HFF-Myc (cell line): ENCODE measurements around the gene GALNT15.

ENCODE experiments used
- DNase-seq: peaks from one replicate; pipeline ENCODE4 v3.0.0-alpha.2; 2011; ENCODE audit warnings: low read depth; ENCODE audit errors: extremely low read depth
- H3K4me3 ChIP-seq: replicated peaks from 2 replicates; pipeline ENCODE4 v1.5.1; 2011; ENCODE audit warnings: low read depth, mild to moderate bottlenecking, control low read depth, low read length
- TF ChIP-seq, protein P1 (sequence below): IDR thresholded peaks from 2 replicates; pipeline ENCODE4 v1.5.1; 2012; ENCODE audit warnings: mild to moderate bottlenecking, low read depth, low read length, control low read depth; ENCODE audit errors: missing control alignments

GALNT15 gene

DNA sequence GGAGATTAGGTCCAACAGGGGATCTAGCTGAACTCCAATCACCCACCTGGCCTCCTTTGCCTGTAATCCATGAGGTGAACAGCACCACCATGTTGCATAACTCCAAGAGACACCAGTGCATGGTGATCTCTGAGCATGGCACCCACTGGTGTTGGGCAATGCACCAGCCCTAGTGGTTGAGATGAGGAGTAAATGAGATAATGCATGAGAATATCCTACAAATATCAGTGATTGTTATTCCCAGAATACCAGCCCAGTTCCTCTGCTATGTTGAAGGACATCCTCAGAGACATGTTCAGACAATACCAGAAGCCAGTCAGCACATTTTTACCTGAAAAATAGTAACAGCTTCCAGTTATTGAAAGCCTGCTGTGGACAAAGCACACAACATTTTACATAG lies 14.7 kb downstream of the GALNT15 start:
- DNase-seq = no peak
- TF ChIP-seq, protein P1, sequence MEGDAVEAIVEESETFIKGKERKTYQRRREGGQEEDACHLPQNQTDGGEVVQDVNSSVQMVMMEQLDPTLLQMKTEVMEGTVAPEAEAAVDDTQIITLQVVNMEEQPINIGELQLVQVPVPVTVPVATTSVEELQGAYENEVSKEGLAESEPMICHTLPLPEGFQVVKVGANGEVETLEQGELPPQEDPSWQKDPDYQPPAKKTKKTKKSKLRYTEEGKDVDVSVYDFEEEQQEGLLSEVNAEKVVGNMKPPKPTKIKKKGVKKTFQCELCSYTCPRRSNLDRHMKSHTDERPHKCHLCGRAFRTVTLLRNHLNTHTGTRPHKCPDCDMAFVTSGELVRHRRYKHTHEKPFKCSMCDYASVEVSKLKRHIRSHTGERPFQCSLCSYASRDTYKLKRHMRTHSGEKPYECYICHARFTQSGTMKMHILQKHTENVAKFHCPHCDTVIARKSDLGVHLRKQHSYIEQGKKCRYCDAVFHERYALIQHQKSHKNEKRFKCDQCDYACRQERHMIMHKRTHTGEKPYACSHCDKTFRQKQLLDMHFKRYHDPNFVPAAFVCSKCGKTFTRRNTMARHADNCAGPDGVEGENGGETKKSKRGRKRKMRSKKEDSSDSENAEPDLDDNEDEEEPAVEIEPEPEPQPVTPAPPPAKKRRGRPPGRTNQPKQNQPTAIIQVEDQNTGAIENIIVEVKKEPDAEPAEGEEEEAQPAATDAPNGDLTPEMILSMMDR = no peak
- H3K4me3 ChIP-seq = no peak overlapping the region

DNA sequence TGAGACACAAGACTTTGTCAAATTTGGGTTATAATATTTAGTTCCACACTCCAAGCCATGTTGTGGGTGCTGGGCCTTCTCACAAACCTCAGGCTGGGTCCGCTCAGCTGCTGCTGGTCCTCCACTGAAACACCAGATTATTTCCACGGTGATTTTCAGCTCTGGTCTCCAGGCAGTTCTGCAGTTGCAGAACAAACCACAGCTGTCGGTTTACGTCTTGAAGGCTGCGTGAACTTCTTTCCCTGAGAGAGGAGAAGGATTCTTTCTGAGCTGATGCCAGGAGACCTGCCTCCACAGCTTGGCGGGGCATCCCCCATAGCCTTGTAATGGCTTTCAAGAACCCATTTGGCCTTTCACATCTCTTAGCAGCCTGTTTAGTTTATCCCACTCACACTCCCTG lies 16.2 kb downstream of the GALNT15 start:
- no peak for DNase-seq
- H3K4me3 ChIP-seq = no peak overlapping the region
- TF ChIP-seq, protein P1 = no peak

DNA sequence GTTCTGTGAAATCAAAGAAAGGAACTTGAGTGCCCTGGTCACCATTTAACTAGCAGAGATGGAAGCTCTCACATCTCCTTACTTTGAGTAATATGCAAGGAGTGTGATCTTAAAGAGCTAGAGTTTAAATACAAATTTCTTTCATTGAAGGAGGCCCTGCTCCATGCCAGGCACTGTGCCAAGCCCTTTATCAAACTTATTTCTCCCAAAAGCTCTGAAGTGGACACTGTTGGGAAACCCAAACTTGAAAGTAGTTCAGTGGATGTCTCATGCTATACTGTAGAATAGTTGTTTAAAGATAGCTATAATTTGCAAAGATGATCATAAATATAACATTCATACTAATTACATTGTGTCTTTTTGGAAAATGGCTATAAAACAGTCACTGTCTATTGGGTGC lies 17.1 kb downstream of the GALNT15 start:
- TF ChIP-seq, protein P1 = no peak
- DNase-seq = no peak
- H3K4me3 ChIP-seq = no peak overlapping the region

DNA sequence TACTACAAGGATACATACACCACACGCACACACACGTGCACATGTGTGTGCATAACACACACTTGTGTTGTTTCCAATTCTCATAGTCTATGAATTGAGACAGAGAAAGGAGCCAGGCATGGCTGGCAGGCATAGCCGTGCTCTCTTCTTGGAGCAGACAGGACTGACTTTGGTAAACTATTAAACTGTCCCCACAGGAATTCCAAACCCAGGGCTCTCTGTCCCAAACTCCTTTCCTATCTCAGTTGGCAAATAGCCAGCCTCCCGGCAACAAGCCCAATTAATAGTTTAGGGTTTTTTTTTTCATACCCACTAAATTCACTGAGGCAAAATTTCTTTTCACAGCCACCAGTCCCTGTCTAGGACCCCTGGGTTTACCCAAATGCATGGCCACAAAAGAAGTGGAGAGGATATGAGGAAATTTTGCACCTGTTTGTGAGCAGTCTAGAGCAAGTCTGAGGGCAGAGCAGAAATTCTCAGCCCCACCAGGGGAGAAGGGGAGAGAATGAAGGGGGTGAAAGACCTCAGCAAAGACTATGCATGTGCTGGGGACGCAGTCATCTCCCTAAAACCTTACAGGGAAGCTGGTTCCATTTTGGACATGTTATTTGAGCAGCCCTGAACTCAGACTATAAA lies 17.8 kb downstream of the GALNT15 start:
- DNase-seq = no peak
- TF ChIP-seq, protein P1 = no peak
- H3K4me3 ChIP-seq = no peak overlapping the region

DNA sequence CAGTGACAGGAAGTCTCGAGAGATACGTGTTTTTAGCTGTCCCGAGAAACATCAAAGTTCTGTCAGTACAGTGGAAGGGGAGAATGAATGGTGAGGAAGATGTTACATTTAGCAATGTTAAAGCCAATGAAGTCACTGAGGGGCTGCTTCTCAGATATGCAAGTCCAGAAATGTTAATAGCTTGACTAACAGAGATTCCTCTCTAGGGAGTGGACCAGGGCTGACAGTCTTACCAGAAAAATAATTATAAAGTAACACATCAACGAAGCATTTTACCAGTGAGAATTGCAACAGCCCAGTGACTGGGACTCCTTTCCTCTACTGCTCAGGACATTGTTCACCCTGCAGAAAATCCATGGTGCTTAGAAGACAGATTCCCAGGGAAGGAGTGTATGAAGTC lies 23.9 kb downstream of the GALNT15 start:
- TF ChIP-seq, protein P1 = no peak
- DNase-seq = no peak
- no peak overlapping the region for H3K4me3 ChIP-seq

DNA sequence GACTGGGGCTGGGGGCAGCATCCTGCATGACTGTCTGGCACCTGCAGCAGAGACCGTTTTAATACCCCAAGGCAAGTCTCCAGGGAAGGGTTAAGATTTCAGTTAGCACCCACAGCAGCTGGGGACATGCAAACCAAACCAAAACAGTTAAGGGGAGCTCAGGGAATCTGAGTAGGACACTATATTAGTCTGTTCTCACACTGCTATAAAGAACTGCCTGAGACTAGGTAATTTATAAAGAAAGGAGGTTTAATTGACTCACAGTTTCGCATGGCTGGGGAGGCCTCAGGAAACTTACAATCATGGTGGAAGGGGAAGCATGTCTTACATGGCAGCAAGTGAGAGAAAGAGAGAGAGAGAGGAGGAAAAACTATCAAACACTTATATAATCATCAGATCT lies 25.3 kb downstream of the GALNT15 start:
- TF ChIP-seq, protein P1 = no peak
- DNase-seq = no peak
- H3K4me3 ChIP-seq = no peak overlapping the region

DNA sequence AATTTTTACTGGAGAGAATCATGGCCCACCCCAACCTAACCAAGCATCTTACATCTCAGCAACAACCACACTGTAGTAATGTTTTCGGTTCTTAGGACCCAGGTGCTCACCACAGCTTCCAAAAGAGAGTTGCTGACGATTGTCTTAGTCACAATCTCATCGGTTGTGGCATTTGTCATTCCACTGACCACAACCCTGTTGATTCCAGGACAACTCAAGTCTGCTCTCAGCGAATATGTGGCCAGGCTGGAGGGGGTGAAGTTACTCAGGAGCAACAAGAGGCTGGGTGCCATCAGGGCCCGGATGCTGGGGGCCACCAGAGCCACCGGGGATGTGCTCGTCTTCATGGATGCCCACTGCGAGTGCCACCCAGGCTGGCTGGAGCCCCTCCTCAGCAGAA lies 25.9 kb downstream of the GALNT15 start:
- H3K4me3 ChIP-seq = no peak overlapping the region
- no peak for DNase-seq
- TF ChIP-seq, protein P1 = no peak
